Lung (tissue), 12 donors: ENCODE data around the gene AMER3. TPM values are rescaled to one million over a fixed set of nuclear protein-coding genes. Genes with fewer than 3 reads are reported as not detected.

Source experiments
- ATAC-seq: fragments of 200-7000 bp; cut with Tn5 transposase; one replicate; pipeline ENCODE4 v1.9.1; 2020; ENCODE audit warnings: moderate number of reproducible peaks; ENCODE audit not compliant: insufficient read depth, low FRiP score
- DNase-seq, 3 donors: peaks; one replicate each; pipeline ENCODE4 v3.0.0-alpha.2; 2013 to 2017
- H3K27ac ChIP-seq, 2 donors: one replicate each; pipeline ENCODE4 v1.5.1; 2013; ENCODE audit warnings: mild to moderate bottlenecking in 2 of 2, moderate library complexity in 2 of 2, control low read depth in 1 of 2, inconsistent platforms in 1 of 2, low read depth in 1 of 2, low read length in 1 of 2
- H3K27me3 ChIP-seq, 3 donors: one replicate each; pipeline ENCODE4 v1.5.1; 2013; ENCODE audit warnings: low read length in 2 of 3; ENCODE audit not compliant: control insufficient read depth in 3 of 3, insufficient read depth in 3 of 3
- H3K36me3 ChIP-seq, 4 donors: one replicate each; pipeline ENCODE4 v1.5.1; 2013; ENCODE audit warnings: low read length in 4 of 4, mild to moderate bottlenecking in 1 of 4, moderate library complexity in 1 of 4; ENCODE audit not compliant: control insufficient read depth in 4 of 4, insufficient read depth in 4 of 4
- H3K4me1 ChIP-seq, 5 donors: one replicate each; pipeline ENCODE4 v1.5.1; 2013; ENCODE audit warnings: low read length in 5 of 5, mild to moderate bottlenecking in 2 of 5, moderate library complexity in 1 of 5; ENCODE audit not compliant: control insufficient read depth in 5 of 5, insufficient read depth in 5 of 5
- H3K4me3 ChIP-seq: one replicate; pipeline ENCODE4 v1.5.1; 2013; ENCODE audit warnings: mild to moderate bottlenecking, control low read depth, moderate library complexity
- H3K9ac ChIP-seq, 2 donors: one replicate each; pipeline ENCODE4 v1.5.1; 2013; ENCODE audit warnings: low read length in 2 of 2, control low read depth in 1 of 2; ENCODE audit not compliant: insufficient read depth in 1 of 2
- H3K9me3 ChIP-seq, 4 donors: one replicate each; pipeline ENCODE4 v1.5.1; 2013; ENCODE audit warnings: low read length in 3 of 4, mild to moderate bottlenecking in 1 of 4, moderate library complexity in 1 of 4; ENCODE audit not compliant: control insufficient read depth in 4 of 4, insufficient read depth in 3 of 4
- WGBS, 2 donors: extraction: QIAGEN DNeasy Blood & Tissue Kit; methylation state at CpG; one replicate each; pipeline ENCODE4 v1.1.7; 2013; 5-methylcytosine and 5-hydroxymethylcytosine counted together
- polyA plus RNA-seq, 2 donors: library from polyadenylated mRNA; stranded (reverse); fragments of 200-250 nt; gene quantifications; one replicate each; pipeline ENCODE4 v1.2.1, GENCODE V29; 2013
- total RNA-seq, 2 donors: library from RNA; depleted of rRNA in 1 of 2; stranded (reverse); fragments of >200 nt in 1 of 2; gene quantifications; one replicate each; pipeline ENCODE4 v1.2.1, GENCODE V29; 2014 to 2021
- TF ChIP-seq, protein P1 (sequence below): IDR thresholded peaks from 2 replicates; pipeline ENCODE4 v1.5.1; 2012; ENCODE audit warnings: mild to moderate bottlenecking; ENCODE audit errors: control extremely low read depth, extremely low read depth
- donor health status: control.
- donor health status: control.
- donor health status: Bipolar disorder and iron deficiency.
- donor health status: healthy.
- donor health status: DM: yes; HTN: yes; CAD: no.

Gene AMER3
- total and polyA plus RNA-seq, 4 donors, result 0.09 to 0.74 TPM; not detected in 2

DNA sequence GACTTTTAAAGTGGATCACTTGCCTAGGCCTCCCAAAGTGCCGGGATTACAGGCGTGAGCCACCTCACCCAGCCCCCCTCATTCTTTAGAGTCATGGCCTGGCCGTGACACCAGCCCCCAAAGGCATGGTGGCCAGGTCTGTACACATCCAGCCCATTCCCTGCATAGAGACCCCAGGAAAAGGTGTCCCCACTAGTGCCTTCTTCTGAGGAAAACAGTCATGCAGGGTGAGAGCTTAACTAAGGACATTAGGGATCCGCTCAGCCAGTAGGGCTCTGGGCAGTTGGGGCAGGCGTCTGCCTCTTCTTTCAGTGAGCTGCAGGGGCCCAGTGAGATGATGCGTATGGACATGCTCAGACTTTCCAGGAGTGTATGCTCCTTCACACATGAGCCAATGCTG is 5.7 kb upstream of the AMER3 start:
- no peak for ATAC-seq
- no peak for DNase-seq

DNA sequence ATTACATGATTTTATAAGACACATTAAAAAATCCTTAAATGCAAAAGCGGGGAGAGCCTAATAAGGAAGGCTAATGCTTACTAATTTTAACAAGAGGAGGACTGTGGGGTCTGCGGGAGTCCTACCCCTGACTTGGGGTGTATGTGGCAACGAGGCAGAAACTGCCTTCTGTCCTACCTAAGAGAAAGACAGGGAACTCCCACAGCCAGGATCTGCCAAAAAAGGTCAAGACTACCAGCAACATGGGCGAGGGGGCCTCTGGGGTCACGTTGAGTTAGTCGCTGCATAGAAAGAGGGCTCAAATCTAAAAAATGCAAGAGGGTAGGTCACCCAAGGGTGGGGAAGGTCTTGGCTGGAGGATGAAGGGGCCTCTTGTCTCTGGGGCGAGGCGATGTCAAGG is 529 bp upstream of the AMER3 start:
- no peak overlapping the region for H3K27ac ChIP-seq

More for the DNA sequence above, 5.7 kb upstream of the AMER3 start:
- 79 to 90% methylated on average over 6 of the region's 6 CpGs for WGBS, 2 donors
- Histone ChIP-seq H3K9me3 (peaks cover 0 to 6% (median 0%) of the 10 kb centered on the region in 4 donors), H3K27me3 (peaks cover 0 to 7% (median 0%) of the 10 kb centered on the region in 3 donors), H3K36me3 (no peaks in the 10 kb centered on the region), H3K4me3 (no peak overlapping the region), H3K27ac (no peak overlapping the region), H3K4me1 (peaks cover 0 to 3% (median 0%) of the 10 kb centered on the region in 5 donors), H3K9ac (no peak overlapping the region)
- TF ChIP-seq, protein P1, sequence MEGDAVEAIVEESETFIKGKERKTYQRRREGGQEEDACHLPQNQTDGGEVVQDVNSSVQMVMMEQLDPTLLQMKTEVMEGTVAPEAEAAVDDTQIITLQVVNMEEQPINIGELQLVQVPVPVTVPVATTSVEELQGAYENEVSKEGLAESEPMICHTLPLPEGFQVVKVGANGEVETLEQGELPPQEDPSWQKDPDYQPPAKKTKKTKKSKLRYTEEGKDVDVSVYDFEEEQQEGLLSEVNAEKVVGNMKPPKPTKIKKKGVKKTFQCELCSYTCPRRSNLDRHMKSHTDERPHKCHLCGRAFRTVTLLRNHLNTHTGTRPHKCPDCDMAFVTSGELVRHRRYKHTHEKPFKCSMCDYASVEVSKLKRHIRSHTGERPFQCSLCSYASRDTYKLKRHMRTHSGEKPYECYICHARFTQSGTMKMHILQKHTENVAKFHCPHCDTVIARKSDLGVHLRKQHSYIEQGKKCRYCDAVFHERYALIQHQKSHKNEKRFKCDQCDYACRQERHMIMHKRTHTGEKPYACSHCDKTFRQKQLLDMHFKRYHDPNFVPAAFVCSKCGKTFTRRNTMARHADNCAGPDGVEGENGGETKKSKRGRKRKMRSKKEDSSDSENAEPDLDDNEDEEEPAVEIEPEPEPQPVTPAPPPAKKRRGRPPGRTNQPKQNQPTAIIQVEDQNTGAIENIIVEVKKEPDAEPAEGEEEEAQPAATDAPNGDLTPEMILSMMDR, result no peak

DNA sequence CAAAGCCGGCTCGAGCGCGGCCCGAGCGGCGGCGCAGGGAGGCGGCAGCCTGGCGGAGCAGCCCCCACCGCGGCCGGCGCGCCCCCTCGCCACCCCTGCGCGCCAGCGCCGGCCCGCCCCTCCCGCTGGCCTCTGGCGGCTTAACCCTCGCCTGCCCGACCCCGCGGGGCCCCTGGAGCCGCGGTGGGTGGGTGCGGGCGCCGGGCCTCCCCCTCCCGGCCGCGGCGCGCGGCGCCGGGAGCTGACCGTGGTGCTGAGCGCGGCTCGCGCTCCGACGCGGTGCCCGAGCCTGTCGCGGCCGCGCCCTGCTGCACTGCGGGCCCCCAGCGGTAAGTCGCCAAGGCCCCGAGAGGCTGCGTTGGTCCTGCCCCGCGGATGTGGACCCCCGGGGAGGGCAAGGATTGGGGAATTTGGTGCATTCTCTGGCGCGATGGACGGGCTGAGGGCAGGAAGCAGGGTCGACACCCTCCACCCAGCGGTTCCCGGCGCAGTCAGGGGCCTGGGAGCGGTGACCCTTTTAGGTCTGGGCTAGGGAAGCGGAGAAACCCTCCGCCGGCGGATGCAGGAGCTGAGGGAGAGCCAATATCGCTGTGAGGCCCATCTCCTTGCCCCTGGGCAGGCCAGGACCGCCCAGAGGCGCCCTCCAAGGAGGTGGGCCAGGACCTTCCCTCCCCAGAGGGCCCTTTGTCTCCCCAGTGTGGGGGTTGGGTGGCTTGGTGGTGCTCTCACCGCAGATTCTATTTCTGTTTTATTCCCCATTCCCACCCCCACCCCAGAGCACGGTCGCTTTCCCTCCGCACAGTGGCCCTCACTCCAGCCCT is 923 bp downstream of the AMER3 start:
- Histone ChIP-seq H3K9me3 (peaks cover 0 to 7% (median 0%) of the 10 kb centered on the region in 4 donors), H3K36me3 (no peaks in the 10 kb centered on the region), H3K27ac (no peak overlapping the region), H3K4me3 (peak overlapping the region; percentile 1), H3K9ac (no peak overlapping the region), H3K4me1 (peaks cover 0 to 3% (median 0%) of the 10 kb centered on the region in 5 donors), H3K27me3 (peaks cover 11 to 37% (median 21%) of the 10 kb centered on the region in 3 donors)
- DNase-seq (peak; percentile 40 to 66 (median 54)), ATAC-seq (peak; percentile 50)
- TF ChIP-seq, protein P1, result no peak
- WGBS, 2 donors, result 2 to 4% methylated on average over 61 to 80 of the region's 80 CpGs

More for the DNA sequence above, 529 bp upstream of the AMER3 start:
- 35 to 37% methylated on average over 8 of the region's 8 CpGs for WGBS, 2 donors
- peaks cover 0 to 3% (median 0%) of the 10 kb centered on the region in 5 donors for H3K4me1 ChIP-seq
- DNase-seq (no peak), ATAC-seq (no peak)
- TF ChIP-seq, protein P1, result no peak
- H3K36me3 ChIP-seq, result no peaks in the 10 kb centered on the region
- H3K27me3 ChIP-seq, result peaks cover 11 to 37% (median 17%) of the 10 kb centered on the region in 3 donors
- H3K4me3 ChIP-seq, result no peak overlapping the region
- no peak overlapping the region for H3K9ac ChIP-seq
- peaks cover 0 to 7% (median 0%) of the 10 kb centered on the region in 4 donors for H3K9me3 ChIP-seq
